Measurements from ENCODE around the gene NEFH.
"Not testable (repeated sequence)": the region's sequence is repeated elsewhere in the genome, so short reads cannot be mapped to it uniquely, and the experiment has no call there.

The NEFH gene, protein sequence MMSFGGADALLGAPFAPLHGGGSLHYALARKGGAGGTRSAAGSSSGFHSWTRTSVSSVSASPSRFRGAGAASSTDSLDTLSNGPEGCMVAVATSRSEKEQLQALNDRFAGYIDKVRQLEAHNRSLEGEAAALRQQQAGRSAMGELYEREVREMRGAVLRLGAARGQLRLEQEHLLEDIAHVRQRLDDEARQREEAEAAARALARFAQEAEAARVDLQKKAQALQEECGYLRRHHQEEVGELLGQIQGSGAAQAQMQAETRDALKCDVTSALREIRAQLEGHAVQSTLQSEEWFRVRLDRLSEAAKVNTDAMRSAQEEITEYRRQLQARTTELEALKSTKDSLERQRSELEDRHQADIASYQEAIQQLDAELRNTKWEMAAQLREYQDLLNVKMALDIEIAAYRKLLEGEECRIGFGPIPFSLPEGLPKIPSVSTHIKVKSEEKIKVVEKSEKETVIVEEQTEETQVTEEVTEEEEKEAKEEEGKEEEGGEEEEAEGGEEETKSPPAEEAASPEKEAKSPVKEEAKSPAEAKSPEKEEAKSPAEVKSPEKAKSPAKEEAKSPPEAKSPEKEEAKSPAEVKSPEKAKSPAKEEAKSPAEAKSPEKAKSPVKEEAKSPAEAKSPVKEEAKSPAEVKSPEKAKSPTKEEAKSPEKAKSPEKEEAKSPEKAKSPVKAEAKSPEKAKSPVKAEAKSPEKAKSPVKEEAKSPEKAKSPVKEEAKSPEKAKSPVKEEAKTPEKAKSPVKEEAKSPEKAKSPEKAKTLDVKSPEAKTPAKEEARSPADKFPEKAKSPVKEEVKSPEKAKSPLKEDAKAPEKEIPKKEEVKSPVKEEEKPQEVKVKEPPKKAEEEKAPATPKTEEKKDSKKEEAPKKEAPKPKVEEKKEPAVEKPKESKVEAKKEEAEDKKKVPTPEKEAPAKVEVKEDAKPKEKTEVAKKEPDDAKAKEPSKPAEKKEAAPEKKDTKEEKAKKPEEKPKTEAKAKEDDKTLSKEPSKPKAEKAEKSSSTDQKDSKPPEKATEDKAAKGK

DNA sequence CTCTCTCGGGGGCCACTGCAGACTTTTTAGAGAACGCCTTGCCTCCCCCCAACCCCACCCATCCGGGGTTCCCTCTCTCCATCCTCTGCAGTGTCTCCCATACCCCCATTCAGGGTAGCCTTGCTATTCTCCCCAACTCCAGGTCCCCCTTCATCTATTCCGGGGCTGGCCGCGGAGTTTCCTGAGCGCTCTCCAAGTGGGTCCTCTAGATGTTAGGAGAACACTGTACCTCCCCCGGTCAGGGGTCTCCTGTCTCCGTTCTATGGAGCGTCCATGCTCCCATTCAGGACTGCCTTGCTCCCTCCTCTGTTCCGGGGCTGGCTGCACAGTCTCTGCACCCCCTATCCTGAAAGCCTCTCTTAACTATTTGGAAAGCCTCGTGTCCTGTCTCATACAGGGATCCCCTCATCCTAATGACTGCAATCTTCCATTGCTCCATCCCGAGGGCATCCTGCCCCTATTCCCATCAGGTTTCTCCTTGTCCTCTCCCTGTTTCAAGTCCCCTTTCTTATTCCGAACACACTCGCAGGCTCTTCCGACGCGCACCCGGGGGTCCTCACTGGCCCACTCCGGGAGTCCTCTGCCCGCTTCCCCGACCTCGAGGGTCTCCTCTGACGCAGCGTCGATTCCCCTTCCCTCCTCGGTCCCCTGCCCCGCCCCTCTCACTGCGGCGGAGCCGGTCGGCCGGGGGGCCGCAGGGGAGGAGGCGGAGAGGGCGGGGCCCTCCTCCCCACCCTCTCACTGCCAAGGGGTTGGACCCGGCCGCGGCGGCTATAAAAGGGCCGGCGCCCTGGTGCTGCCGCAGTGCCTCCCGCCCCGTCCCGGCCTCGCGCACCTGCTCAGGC is at the start of gene NEFH:
Gene NEFH, plus strand, starts transcription at position 802 of the 845 bp plus-strand sequence. CDS start 45 bp downstream, outside the sequence.
- peak; percentile 56 for DNase-seq

DNA sequence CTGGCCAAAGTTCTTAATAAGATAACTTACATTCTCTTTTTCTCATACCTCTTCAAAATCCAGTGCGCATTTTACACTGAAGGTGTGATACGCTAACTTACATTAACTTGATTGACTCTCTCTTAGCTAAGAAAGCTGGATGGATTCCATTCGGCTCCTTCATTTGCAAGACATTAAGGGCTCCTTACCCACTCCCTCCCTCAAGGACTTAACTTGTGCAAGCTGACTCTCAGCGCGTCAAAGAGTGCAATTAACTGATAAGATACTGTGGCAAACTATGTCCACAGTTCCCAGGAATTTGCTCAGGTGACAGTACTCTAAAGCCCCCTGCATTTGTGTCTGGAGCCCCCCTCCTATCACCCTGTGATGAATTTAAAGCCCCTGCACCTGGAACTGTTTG is 48.0 kb upstream of the NEFH start:
- DNase-seq = no peak

DNA sequence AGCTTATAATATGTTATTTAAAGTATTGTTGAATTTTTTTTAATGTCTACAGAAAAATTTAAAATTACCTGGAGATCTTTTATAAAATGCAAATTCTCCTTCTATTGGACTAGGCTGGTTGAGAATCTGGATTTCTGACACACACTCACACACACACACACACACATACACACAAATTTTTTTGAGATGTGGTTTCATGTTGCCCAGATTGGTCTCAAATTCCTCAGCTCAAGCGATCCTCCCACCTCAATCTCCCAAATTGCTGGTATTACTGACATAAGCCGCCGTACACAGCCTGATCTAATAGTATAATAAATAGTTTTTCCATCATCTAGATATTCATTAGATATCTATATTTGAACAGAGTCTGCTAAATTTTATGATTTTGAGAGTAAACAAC is 46.2 kb upstream of the NEFH start:
- no peak for DNase-seq

DNA sequence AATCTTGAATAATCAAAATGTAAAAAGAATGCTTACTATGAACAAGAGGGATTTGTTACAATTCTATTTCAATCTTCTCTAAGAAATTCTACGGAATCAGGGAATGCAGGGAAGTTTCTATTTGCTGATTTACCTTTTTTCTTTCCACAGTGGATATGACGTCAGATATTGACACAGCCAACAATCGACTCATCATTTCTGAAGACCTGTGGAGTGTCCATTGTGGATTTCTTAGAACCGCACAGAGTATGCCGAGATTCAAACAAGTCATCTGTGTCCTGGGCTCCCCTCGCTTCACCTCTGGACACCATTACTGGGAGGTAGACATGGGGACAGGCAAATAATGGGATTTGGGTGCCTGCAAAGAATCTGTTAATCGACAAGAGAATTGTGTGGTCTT is 45.7 kb upstream of the NEFH start:
- DNase-seq = no peak

DNA sequence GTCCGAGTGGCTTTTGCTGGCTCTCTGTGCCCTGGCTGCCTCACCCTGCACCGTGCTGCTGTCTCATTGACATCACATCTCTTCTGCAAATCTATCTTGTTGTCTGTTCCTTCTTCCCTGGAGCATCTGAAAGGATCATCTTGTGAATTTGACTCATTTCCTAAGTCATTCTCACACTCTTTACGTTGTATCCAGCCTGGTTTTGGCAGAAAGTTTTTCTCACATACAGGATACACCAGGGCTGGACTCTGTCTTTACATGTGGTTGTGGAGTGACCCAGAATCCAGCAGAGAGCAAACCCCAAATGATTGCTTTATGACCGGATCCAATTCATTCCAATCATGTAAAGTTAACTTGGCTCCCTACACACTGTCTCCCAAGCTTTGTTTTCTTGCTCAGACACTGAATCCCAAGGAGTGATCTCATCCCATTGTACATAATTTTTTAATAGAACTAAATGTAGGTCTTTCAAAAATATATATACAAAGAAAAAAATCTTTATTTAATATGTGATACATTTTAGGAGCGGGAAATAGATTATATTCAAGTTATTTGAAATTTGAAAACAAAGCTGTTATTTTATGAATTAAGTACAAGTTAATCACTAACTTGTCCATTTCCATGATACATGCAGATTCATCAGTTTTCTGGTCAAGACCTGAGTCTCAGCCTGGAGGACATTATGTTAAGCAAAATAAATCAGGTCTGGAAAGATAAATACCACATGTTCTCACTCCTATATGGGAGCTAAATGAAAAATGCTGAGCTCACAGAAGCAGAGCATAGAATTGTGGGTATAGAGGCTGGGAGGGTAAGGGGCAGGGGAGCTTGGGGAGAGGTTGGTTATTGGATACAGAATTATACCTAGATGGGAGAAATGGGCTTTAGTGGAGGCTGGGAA is 44.5 kb upstream of the NEFH start:
- DNase-seq = no peak

DNA sequence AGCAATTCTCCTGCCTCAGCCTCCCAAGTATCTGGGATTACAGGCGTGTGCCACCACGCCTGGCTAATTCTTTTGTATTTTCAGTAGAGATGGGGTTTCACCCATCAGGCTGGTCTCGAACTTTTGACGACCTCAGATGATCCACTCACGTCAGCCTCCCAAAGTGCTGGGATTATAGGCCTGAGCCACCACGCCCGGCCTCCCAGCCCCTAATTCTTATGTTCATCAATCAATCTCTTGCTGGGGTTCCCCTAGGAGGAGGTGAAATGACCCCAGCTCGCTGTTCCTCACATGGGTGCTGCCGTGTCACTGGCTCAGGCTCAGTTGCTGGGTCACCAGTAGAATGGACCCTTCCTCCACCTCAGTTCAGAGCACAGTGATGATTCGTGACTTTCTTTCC is 41.7 kb upstream of the NEFH start, which contains the start of gene RFPL1:
Gene RFPL1, plus strand, starts transcription at position 301 of the 400 bp plus-strand sequence.
- not testable (repeated sequence) for DNase-seq

DNA sequence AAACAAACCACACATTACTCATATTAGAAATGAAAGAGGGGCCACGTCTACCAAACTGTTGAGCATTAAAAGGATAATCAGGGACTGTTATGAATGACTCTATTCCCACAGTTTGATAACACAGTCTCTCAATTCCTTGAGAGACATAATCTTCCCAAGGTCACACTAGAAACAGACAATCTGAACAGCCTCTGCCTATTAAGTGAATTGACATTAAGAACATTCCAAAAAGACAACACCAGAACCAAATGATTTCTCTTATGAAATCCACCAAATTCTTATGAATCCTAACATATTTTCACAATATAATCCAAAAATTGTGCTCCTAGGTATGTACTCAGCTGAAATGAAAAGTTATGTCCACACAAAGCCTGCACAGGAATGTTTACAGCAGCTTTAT is 37.0 kb upstream of the NEFH start:
- DNase-seq = no peak

DNA sequence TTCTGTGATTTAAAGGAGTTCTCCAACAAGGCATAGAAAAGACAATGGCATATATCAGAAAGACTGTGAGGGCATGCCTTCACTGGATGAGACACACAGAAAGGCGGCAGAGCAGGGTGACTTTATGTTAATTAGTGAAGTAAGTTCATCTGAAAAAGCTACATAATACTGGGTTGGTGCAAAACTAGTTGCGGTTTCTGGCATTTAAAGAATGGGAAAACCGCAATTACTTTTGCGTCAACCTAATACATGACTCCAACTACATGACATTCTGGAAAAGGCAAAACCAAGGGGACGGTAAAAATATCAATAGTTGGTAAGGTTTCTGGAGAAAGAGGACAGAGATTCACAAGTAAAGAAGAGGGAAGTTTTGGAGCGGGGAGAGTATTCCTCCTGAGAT is 36.6 kb upstream of the NEFH start:
- no peak for DNase-seq

DNA sequence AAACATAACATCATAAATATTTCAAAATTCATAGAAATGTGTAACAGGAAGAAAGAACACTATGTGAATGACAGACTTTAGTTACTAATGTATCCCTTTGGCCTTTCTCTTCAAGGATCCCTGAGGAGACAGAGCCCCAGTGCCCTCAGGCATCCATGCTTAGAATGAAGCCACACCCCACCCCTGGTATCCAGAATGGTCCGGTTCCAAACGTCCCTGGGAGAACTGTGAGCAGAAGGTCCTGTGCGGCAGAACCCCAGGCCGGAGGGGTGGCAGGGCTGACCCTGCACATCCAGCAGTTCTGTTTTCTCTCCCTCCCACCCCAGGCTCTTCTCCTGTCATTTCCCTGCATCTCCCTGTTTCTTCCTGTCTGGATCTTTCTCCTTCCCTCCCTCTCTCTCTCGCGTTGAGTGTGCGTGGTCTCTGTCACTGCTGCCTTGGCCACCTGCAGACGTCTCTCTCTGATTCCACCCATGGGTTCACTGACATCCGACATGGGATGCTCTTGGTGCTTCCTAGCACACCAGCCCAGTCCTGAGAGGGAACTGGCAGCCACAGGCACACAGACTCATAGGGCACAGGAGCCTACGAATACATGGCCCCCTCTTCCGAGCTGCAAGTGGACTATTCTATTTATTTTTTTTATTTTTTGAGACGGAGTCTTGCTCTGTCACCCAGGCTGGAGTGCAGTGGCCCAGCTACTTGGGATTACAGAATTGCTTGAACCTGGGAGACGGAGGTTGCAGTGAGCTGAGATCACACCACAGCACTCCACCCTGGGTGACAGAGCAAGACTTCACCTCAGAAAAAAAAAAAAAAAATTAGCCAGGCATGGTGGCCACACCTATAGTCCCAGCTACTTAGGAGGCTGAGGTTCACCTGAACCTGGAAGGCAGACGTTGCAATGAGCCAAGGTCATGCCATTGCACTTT is 35.9 kb upstream of the NEFH start:
- DNase-seq = peak; percentile 3

DNA sequence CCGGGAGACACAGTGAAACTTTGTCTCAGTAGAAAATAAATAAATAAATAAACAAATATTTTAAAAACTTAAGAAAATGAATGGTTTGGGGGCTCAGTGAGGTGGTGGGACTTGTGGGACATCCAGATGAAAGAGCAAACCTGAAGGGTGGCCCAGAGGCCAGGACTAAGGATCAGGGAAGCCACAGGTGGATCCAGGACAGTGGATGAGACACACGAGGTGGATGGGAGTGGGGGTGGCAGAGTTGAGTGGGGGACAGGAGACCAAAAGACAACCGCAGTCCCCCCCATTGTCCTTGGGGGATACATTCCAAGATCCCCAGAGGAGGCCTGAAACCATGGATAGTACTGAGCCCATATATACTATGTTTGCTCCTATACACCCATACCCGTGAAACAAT is 34.5 kb upstream of the NEFH start:
- no peak for DNase-seq

DNA sequence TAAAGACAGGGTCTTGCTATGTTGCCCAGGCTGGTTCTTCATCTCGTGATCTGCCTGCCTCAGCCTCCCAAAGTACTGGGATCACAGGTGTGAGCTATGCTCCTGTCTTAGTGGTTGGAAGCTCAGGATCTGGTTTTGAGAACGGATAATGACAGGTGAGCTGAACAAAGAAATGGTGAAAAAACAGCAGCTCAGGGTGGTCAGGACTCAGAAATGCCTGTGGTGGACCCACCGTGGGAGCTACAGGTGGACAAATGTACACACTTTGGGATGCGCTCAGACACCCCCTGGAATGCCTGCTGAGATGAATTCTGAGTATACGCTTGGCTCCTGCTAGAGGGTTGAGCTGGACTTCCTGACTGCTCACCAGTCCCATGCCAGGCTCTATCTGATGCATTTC is 32.1 kb upstream of the NEFH start:
- no peak for DNase-seq

DNA sequence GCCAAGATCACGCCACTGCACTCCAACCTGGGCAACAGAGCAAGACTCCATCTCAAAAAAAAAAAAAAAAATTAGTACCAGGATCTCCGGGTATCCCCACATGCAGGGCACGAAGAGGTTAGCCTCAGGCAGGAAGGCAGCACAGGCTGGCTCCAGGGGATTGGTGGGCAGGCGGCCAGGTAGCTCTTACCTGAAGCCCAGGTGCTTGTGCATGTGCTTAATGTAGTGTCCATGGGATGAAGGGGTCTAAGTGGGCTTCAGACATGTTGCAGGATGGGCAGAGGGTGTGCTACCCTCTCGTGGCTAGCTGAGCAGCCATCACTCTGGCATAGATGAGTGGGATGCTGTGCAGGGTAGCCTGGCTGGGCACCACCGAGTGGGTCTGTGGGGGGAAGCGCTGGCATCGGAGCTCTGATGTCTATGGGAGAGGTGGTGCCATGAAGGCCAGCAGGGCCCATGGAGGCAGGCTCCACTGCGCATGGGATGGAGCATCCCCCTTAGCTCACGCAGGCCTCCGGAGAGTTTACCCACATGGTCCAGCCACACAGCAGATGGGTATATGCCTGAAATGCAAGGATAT is 30.6 kb upstream of the NEFH start:
- no peak for DNase-seq

DNA sequence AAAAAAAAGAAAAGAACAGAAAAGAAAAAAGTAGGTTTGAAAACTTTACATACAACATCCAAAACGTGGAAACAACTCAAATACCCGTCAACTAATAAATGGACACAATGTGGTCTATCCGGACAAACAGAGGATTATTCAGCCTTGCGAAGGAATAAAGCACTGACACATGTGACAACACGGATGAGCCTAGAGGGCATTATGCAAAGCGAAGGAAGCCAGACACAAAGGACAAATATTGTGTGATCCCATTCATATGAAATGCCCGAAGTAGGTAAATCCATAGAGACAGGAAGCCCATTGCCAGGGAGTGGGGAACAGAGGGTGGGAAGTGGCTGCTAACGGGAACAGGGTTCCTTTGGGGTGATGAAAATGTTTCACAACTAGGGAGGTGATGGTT is 29.8 kb upstream of the NEFH start:
- no peak for DNase-seq

DNA sequence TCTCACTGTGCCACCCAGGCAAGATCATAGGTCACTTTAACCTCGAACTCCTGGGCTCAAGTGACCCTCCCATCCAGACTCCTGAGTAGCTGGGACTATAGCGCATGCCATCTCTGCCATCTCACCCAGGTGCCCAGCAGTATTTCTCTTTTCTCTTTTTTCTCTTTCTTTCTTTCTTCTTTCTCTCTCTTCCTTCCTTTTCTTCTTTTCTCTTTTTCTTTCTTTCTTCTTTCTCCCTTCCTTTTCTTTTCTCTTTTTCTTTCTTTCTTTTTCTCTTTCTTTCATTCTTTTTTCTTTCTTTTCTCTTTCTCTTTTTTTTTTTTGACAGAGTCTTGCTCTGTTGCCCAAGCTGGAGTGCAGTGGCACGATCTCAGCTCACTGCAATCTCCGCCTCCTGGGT is 28.2 kb upstream of the NEFH start:
- DNase-seq = no peak

DNA sequence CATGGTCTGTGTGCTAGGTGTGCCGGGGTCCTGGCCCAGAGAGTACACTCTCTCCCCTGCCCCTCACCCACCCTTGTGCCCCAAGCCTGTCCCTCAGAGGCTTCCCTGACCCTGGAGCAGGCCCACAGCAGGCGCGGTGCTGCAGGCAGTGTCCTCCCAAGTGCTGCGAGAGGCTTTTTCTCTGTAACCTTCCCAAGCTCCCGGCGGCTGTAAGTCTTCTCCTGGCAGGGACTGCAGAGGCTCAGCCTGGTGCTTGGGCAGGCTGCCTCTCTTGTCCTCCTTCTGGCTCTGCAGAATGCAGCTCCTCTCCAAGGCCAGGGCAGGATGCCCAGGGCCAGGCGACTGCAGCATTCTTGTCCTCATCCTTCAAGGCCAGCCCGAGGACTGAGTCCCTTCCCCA is 25.7 kb upstream of the NEFH start:
- DNase-seq = no peak

DNA sequence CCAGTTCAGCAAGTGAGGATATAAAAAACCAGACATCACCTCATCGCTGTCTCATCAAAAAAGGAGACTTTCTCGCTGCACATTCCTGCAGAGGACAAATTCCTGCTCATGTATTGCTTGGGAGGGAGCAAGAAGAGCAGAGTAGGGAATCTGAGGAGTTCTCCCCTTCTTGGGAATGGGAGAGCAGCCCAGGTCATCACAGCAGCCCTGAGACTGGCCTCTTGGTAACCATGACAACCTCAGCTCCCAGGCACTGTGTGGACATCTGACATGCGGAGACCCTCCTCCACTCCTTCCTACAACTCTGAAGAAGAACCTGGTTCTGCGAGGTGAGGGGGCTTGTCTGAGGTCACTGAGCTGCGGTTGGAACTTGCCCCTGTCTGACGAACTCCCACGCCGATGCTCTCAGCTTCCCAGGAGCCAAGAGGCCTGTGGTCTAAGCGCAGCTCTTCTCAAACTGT is 23.8 kb upstream of the NEFH start:
- peak; percentile 39 for DNase-seq

DNA sequence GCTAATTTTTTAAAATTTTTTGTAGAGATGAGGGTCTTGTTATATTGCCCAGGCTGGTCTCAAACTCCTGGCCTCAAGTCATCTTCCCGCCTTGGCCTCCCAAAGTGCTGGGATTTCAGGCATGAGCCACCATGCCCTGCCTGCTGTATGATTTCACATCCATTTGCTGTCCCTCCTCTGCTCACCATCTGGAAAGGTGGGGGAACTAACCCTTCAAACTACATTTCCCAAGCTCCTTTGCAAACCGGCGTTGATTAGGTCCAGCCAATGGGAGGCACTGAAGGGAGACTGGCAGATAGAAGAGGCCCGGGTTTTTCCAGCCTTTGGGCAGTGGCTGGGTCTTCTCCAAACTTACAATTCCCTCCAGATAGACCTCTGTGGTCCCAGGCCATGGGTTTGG is 22.3 kb upstream of the NEFH start:
- peak; percentile 53 for DNase-seq

DNA sequence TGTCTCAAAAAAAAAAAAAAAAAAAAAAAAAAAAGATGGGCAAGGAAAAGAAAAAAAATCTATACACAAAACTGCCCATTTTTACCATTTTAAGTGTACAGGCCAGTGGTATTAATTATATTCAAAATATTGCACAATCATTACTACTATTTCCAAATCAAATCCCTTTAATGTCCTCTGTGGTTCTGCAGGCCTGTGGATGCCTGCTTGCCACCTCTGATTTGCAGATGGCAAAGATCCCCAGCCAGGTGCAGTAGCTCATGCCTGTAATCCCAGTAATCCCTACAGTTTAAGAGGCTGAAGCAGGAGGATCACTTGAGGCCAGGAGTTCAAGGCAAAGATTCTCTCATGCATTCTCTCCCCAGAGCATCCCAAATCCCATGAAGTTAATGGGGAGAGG is 21.5 kb upstream of the NEFH start:
- DNase-seq = no peak

DNA sequence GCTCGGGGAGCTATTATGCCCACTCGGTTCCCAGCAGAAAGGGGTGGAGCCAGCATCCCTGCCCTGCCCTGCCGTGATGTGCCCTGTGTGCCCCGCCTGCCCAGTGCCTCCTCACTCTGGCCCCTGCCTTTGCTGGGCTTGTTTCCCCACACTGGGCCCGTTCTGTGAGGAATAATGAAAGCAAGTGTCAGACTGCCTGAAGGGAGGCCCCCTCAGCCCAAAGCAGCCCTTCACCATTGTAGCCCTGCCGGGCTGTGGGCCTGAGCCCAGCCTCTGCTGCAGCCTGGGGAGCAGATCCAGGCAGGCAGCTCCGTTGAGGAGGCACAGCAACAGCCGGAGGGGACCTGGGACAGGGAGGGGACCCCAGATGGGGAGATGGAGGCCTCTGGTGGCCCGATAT is 20.2 kb upstream of the NEFH start:
- DNase-seq = no peak

DNA sequence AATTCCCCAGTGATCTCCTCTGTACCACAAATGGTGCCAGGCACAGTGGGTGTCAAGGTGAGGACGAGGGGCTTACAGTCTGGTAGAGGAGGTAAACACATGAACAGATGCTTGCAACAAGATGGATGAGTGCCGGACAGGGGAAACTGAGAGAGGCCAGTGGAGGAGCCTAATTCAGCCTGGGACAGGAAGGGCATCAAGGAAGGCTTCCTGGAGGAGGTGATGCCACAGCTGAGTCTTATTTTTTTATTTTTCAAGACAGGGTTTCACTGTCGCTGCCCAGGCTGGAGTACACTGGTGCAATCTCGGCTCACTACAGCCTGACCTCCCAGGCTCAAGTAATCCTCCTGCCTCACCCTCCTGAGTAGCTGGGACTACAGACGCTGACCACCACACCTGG is 18.8 kb upstream of the NEFH start:
- DNase-seq = no peak
